ENCODE data around the gene CD34.

DNA sequence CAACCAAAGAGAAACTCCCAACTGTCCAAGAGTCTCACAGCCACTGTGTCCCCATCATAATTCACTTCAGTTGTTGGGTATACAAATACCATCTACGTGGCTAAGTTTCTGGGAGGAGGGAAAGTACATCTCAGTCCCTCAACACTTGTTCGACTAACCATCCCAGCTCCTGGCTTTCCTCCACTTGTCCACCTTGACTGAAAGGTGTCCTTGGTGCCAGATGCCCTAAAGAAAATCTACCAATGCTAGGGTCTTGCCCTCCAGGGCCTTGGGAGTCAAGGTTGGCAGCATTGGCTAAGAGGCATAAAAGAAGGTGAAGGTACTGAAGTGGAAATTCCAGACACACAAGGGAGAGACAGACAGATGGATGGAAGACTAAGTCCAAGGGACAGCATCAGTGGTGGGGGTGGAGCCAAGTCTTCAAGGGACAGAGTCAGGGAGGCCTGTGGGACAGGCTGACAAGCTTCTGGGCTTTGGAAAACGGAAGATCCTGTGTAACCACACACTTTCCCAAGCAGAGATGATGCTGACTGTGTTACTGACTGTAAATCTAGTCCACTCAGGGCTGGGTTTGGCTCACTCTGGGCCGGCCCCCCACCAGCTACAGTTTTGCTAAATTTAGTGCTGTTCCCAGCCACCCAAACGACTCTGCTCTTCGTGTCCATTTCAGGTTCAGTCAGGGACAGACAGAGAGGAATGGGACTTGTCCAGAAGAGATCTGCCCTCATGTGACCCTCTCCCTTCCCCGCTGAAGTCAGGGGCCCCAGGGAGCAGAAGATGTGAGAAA lies 60.1 kb downstream of the CD34 start:
- TF ChIP-seq POLR2A (IDR thresholded peaks at IDR 0.05; ENCODE audit: low read depth, low read length) (no peak), TAF1 (IDR thresholded peaks at IDR 0.05; ENCODE audit: borderline replicate concordance, low read depth, low read length) (no peak)
